ENCODE results near the gene MAP4K3.

The MAP4K3 gene

GRCh38 chr2:39356922-39357639, 80.0 kb downstream of the MAP4K3 start:
- no peak overlapping the region for H3K4me3 ChIP-seq (ENCODE audit: low read depth, low read length)
- no peak for TF ChIP-seq CTCF (IDR thresholded peaks at IDR 0.05; ENCODE audit: low read depth, low read length)

- no peak for TF ChIP-seq CTCF (IDR thresholded peaks at IDR 0.05; ENCODE audit: low read depth, low read length)
- no peak overlapping the region for H3K4me3 ChIP-seq (ENCODE audit: low read depth, low read length)
These were observed 86.4 kb downstream of the MAP4K3 start for GRCh38 chr2:39350658-39351057.

DNA sequence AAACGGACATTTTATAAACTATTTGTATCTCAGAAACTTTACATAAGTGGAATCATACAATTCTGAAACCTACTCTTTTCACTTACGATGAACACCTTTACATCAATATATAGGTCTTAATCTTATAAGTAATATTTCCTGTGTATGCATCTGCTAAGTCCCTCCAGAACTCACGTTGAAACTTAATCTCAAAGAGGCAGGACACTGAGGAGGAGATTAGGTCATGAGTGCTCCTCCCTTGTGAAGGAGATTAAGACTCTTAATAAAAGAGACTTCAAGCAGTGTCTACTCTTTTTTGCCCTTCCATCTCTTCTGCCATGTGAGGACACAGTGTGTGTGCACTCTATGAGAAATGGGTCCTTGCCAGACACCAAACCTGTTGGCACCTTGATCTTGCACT, 98.6 kb downstream of the MAP4K3 start:
- no peak for TF ChIP-seq CTCF (IDR thresholded peaks at IDR 0.05; ENCODE audit: low read depth, low read length)
- H3K4me3 ChIP-seq (ENCODE audit: low read depth, low read length): no peak overlapping the region

- no peak for TF ChIP-seq CTCF (IDR thresholded peaks at IDR 0.05; ENCODE audit: low read depth, low read length)
These were observed 101.2 kb downstream of the MAP4K3 start for GRCh38 chr2:39335930-39336329.

GRCh38 chr2:39334978-39335377, 102.1 kb downstream of the MAP4K3 start:
- H3K4me3 ChIP-seq (ENCODE audit: low read depth, low read length): no peak overlapping the region
- TF ChIP-seq CTCF (IDR thresholded peaks at IDR 0.05; ENCODE audit: low read depth, low read length): no peak

More at GRCh38 chr2:39335930-39336329, 101.2 kb downstream of the MAP4K3 start:
- no peak overlapping the region for H3K4me3 ChIP-seq (ENCODE audit: low read depth, low read length)

DNA sequence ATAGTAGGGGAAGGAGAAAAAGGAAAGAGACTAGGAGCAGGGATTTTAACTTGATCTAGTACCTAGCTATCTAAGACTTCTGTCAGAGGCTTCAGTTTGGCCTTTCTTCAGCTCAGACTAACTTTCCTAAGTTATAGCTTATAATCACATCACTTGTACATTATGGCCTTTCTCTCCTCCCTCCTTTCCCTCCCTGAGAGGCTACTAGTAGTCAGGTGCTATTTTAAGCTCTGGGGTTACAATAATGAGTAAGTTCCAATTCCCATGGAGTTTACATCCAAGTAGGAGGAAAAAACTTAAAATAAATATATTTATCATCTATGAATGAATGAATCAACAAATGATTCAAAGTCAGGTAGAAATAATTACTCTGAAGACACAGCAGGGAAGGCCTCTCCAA, 102.6 kb downstream of the MAP4K3 start:
- H3K4me3 ChIP-seq (ENCODE audit: low read depth, low read length): no peak overlapping the region
- no peak for TF ChIP-seq CTCF (IDR thresholded peaks at IDR 0.05; ENCODE audit: low read depth, low read length)

- TF ChIP-seq CTCF (IDR thresholded peaks at IDR 0.05; ENCODE audit: low read depth, low read length): no peak
- no peak overlapping the region for H3K4me3 ChIP-seq (ENCODE audit: low read depth, low read length)
These were observed 110.4 kb downstream of the MAP4K3 start for GRCh38 chr2:39326644-39327043.
